Glutamatergic neuron (in vitro differentiated cells): ENCODE measurements around the gene ETNPPL. TPM values are rescaled to one million over a fixed set of nuclear protein-coding genes. Genes with fewer than 3 reads are reported as not detected.

ENCODE experiments used
- DNase-seq: peaks from one replicate; pipeline ENCODE4 v3.0.0; 2022
- H3K27ac Mint-ChIP-seq: one replicate; pipeline ENCODE4 v1.8.0; 2020; ENCODE audit warnings: mild to moderate bottlenecking, mixed read lengths, inconsistent platforms; ENCODE audit not compliant: unreplicated experiment
- H3K27me3 Mint-ChIP-seq: one replicate; pipeline ENCODE4 v1.8.0; 2020; ENCODE audit warnings: mild to moderate bottlenecking, moderate library complexity, mixed read lengths, inconsistent platforms; ENCODE audit not compliant: unreplicated experiment
- H3K36me3 Mint-ChIP-seq: one replicate; pipeline ENCODE4 v1.8.0; 2020; ENCODE audit warnings: mild to moderate bottlenecking, mixed read lengths, inconsistent platforms; ENCODE audit not compliant: unreplicated experiment
- H3K4me1 Mint-ChIP-seq: one replicate; pipeline ENCODE4 v1.8.0; 2020; ENCODE audit warnings: mild to moderate bottlenecking, low read depth, mixed read lengths, inconsistent platforms; ENCODE audit not compliant: unreplicated experiment
- H3K4me3 Mint-ChIP-seq: one replicate; pipeline ENCODE4 v1.8.0; 2020; ENCODE audit warnings: mild to moderate bottlenecking, mixed read lengths, inconsistent platforms; ENCODE audit not compliant: unreplicated experiment
- H3K9me3 Mint-ChIP-seq: one replicate; pipeline ENCODE4 v1.8.0; 2020; ENCODE audit warnings: mild to moderate bottlenecking, moderate library complexity, mixed read lengths, inconsistent platforms; ENCODE audit not compliant: unreplicated experiment
- CTCF ChIP-seq: fragments of 200-600 bp; sonication (generic); IDR thresholded peaks from one replicate; pipeline ENCODE4 v1.5.0; 2021; ENCODE audit not compliant: partially characterized antibody, unreplicated experiment
- total RNA-seq: library from RNA; stranded (reverse); fragmentation: NEBNext Ultra II Directional; extraction: Animal tissue kit (Norgen Biotek cat#: 25700); gene quantifications from one replicate; pipeline ENCODE4 v1.2.1, GENCODE V29; 2021; ENCODE audit not compliant: unreplicated experiment

ETNPPL gene
- total RNA-seq, 1 donor from 2014 or later: not detected

DNA sequence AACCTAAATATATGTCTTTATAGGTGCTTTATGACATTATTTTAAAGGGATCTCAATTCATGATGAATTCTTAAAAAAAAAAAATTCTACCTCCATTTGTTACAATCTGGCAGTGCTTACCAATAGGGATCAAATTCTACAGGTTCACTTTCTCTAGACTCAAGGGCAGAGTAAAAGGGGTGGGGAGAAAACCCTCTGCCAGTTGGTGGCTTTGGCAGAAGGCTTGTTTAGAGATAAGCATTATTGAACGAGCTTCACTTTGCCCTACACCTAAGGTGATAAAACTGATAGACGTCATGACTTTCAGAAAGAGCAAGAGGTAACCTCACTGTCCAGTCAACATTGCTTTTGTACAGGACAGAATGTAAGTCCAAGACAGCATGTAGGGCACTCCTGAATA, 58.9 kb downstream of the ETNPPL start:
- no peaks in the 10 kb centered on the region for H3K36me3 Mint-ChIP-seq
- H3K4me3 Mint-ChIP-seq: no peak overlapping the region
- H3K27me3 Mint-ChIP-seq: peaks cover 3% of the 10 kb centered on the region
- H3K9me3 Mint-ChIP-seq: peaks cover 2% of the 10 kb centered on the region
- DNase-seq: no peak
- TF ChIP-seq CTCF: no peak
- H3K27ac Mint-ChIP-seq: no peak overlapping the region
- peaks cover 2% of the 10 kb centered on the region for H3K4me1 Mint-ChIP-seq

GRCh38 chr4:108703370-108703769, 59.5 kb downstream of the ETNPPL start:
- no peaks in the 10 kb centered on the region for H3K36me3 Mint-ChIP-seq
- peaks cover 8% of the 10 kb centered on the region for H3K4me1 Mint-ChIP-seq
- H3K9me3 Mint-ChIP-seq: peaks cover 2% of the 10 kb centered on the region
- no peak overlapping the region for H3K27ac Mint-ChIP-seq
- TF ChIP-seq CTCF: no peak
- no peaks in the 10 kb centered on the region for H3K27me3 Mint-ChIP-seq
- H3K4me3 Mint-ChIP-seq: no peak overlapping the region
- no peak for DNase-seq

DNA sequence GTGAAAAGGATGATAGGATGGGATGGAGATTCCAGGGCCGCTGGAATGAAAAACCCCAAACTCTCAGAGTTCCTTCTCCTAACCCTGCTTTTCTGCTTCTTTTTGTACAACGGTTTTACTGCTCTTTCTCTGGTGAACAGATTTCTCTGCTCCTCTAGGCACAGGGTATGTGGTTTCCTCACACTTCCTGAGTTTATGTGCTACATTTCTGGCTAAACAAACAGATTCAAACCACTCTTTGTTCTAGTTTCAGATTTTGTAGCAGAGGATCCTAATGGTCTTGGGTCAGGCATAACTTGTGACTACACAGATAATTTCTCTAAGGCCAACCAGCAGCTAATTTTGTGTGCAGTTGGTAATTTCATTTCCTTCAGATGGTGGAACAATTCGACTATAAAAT, 59.9 kb downstream of the ETNPPL start:
- DNase-seq: no peak
- Mint-ChIP-seq H3K27ac (no peak overlapping the region), H3K36me3 (no peaks in the 10 kb centered on the region), H3K9me3 (peaks cover under 1% of the 10 kb centered on the region), H3K4me1 (peaks cover 9% of the 10 kb centered on the region), H3K27me3 (no peaks in the 10 kb centered on the region), H3K4me3 (no peak overlapping the region)
- no peak for TF ChIP-seq CTCF

DNA sequence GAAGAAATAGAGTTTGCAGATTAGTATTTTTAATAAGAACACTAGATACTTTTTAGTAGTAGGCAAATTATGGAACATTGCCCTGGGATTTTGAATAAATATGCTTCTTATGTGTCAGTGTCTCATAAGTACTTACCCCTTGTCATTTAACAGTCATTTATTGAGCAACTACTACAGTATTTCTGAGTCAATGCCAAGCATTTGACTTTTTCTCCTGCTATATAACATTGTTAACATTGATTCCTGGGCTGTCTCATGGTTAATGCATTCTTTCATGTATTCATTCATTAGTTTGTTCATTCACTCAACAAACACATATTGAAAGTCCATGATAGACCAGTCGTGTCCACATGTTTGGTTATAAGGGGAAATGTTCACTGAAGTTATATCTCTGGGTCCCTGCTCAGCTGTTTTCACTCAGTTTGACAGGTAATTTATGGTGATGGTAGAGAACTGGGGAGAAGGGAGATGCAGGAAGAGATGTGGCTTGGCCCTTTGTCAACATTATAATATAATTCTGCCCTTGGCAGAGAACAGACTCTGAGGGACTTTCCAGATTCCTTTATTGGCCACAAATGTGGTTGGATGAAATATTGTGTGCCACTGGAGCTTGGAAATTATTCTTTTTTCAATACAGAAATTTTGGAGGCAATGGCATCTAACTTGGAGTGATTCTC, 62.6 kb downstream of the ETNPPL start:
- H3K27me3 Mint-ChIP-seq: no peaks in the 10 kb centered on the region
- no peaks in the 10 kb centered on the region for H3K9me3 Mint-ChIP-seq
- TF ChIP-seq CTCF: no peak
- no peak overlapping the region for H3K27ac Mint-ChIP-seq
- DNase-seq: no peak
- no peak overlapping the region for H3K4me3 Mint-ChIP-seq
- no peaks in the 10 kb centered on the region for H3K36me3 Mint-ChIP-seq
- H3K4me1 Mint-ChIP-seq: peaks cover 9% of the 10 kb centered on the region

GRCh38 chr4:108696160-108696559, 66.7 kb downstream of the ETNPPL start:
- Mint-ChIP-seq H3K27ac (no peak overlapping the region), H3K27me3 (no peaks in the 10 kb centered on the region), H3K4me3 (no peak overlapping the region), H3K4me1 (peaks cover 9% of the 10 kb centered on the region), H3K9me3 (no peaks in the 10 kb centered on the region), H3K36me3 (no peaks in the 10 kb centered on the region)
- DNase-seq: no peak
- TF ChIP-seq CTCF: no peak
